ENCODE measurements around the gene RAD51AP1. TPM values are rescaled to one million over a fixed set of nuclear protein-coding genes. Genes with fewer than 3 reads are reported as not detected.

Gene RAD51AP1
- total RNA-seq, 1 donor from 2014 or later, result 48.2 TPM

GRCh38 chr12:4553943-4554342, 15.3 kb downstream of the RAD51AP1 start:
- Mint-ChIP-seq H3K4me3 (no peak overlapping the region), H3K4me1 (no peaks in the 10 kb centered on the region), H3K36me3 (ENCODE audit: low read depth) (peaks cover 2% of the 10 kb centered on the region), H3K9me3 (no peaks in the 10 kb centered on the region), H3K27ac (ENCODE audit: unreplicated experiment) (no peak overlapping the region), H3K27me3 (ENCODE audit: low read depth) (no peaks in the 10 kb centered on the region)
- TF ChIP-seq CTCF (conservative IDR thresholded peaks at IDR 0.05), result no peak
- no peak for DNase-seq (ENCODE audit: low read depth, low spot score)

GRCh38 chr12:4555804-4556203, 17.1 kb downstream of the RAD51AP1 start:
- no peak overlapping the region for H3K27ac Mint-ChIP-seq (ENCODE audit: unreplicated experiment)
- H3K4me1 Mint-ChIP-seq, result no peaks in the 10 kb centered on the region
- H3K4me3 Mint-ChIP-seq, result no peak overlapping the region
- H3K36me3 Mint-ChIP-seq (ENCODE audit: low read depth), result no peaks in the 10 kb centered on the region
- DNase-seq (ENCODE audit: low read depth, low spot score), result no peak
- TF ChIP-seq CTCF (conservative IDR thresholded peaks at IDR 0.05), result no peak
- H3K27me3 Mint-ChIP-seq (ENCODE audit: low read depth), result no peaks in the 10 kb centered on the region
- no peaks in the 10 kb centered on the region for H3K9me3 Mint-ChIP-seq

- peaks cover 4% of the 10 kb centered on the region for H3K4me1 Mint-ChIP-seq
- peaks cover 3% of the 10 kb centered on the region for H3K36me3 Mint-ChIP-seq (ENCODE audit: low read depth)
- no peaks in the 10 kb centered on the region for H3K9me3 Mint-ChIP-seq
- H3K27ac Mint-ChIP-seq (ENCODE audit: unreplicated experiment), result no peak overlapping the region
- H3K4me3 Mint-ChIP-seq, result no peak overlapping the region
- DNase-seq (ENCODE audit: low read depth, low spot score), result no peak
- TF ChIP-seq CTCF (conservative IDR thresholded peaks at IDR 0.05), result no peak
- no peaks in the 10 kb centered on the region for H3K27me3 Mint-ChIP-seq (ENCODE audit: low read depth)
Measured at GRCh38 chr12:4556735-4557530, 18.2 kb downstream of the RAD51AP1 start.

GRCh38 chr12:4557586-4557985, 18.9 kb downstream of the RAD51AP1 start:
- Mint-ChIP-seq H3K36me3 (ENCODE audit: low read depth) (peaks cover 3% of the 10 kb centered on the region), H3K27me3 (ENCODE audit: low read depth) (no peaks in the 10 kb centered on the region), H3K27ac (ENCODE audit: unreplicated experiment) (no peak overlapping the region), H3K9me3 (no peaks in the 10 kb centered on the region), H3K4me1 (peaks cover 10% of the 10 kb centered on the region), H3K4me3 (no peak overlapping the region)
- no peak for TF ChIP-seq CTCF (conservative IDR thresholded peaks at IDR 0.05)
- no peak for DNase-seq (ENCODE audit: low read depth, low spot score)

GRCh38 chr12:4558171-4558570, 19.5 kb downstream of the RAD51AP1 start:
- no peak for DNase-seq (ENCODE audit: low read depth, low spot score)
- Mint-ChIP-seq H3K27ac (ENCODE audit: unreplicated experiment) (no peak overlapping the region), H3K9me3 (no peaks in the 10 kb centered on the region), H3K4me1 (peaks cover 11% of the 10 kb centered on the region), H3K36me3 (ENCODE audit: low read depth) (peaks cover 3% of the 10 kb centered on the region), H3K27me3 (ENCODE audit: low read depth) (no peaks in the 10 kb centered on the region), H3K4me3 (no peak overlapping the region)
- no peak for TF ChIP-seq CTCF (conservative IDR thresholded peaks at IDR 0.05)

Measured in neural crest cell (in vitro differentiated cells).